IMR-90 (cell line): Measurements from ENCODE around the gene DTNA.

Experiments used
- BHLHE40 ChIP-seq: fragments of 150-350 bp; IDR thresholded peaks from 2 replicates; pipeline ENCODE4 v1.6.1; 2016; ENCODE audit warnings: mild to moderate bottlenecking, low read depth, low read length
- CEBPB ChIP-seq: IDR thresholded peaks from 2 replicates; pipeline ENCODE4 v1.6.1; 2012; ENCODE audit warnings: low read depth, low read length, improper control_type of control experiment
- CHD1 ChIP-seq: IDR thresholded peaks from 2 replicates; pipeline ENCODE4 v1.6.1; 2012; ENCODE audit warnings: low read depth, low read length, improper control_type of control experiment
- CTCF ChIP-seq: conservative IDR thresholded peaks from 2 replicates; pipeline ENCODE4 v1.5.1; 2012; ENCODE audit warnings: mild to moderate bottlenecking, low read depth, low read length, improper control_type of control experiment
- FOS ChIP-seq: fragments of 150-350 bp; IDR thresholded peaks from 2 replicates; pipeline ENCODE4 v1.6.1; 2016; ENCODE audit warnings: low read depth, low read length
- MAZ ChIP-seq: IDR thresholded peaks from 2 replicates; pipeline ENCODE4 v1.6.1; 2012; ENCODE audit warnings: low read depth, mild to moderate bottlenecking, low read length, improper control_type of control experiment, moderate library complexity, borderline replicate concordance
- POLR2A ChIP-seq: IDR thresholded peaks from 2 replicates; pipeline ENCODE4 v1.6.1; 2012; ENCODE audit warnings: mild to moderate bottlenecking, low read depth, low read length
- RAD21 ChIP-seq: IDR thresholded peaks from 2 replicates; pipeline ENCODE4 v1.6.1; 2012; ENCODE audit warnings: low read length, improper control_type of control experiment
- RCOR1 ChIP-seq: IDR thresholded peaks from 2 replicates; pipeline ENCODE4 v1.6.1; 2012; ENCODE audit warnings: mild to moderate bottlenecking, low read length, improper control_type of control experiment; ENCODE audit not compliant: insufficient replicate concordance
- SMC3 ChIP-seq: fragments of 150-350 bp; IDR thresholded peaks from 2 replicates; pipeline ENCODE4 v1.6.1; 2016; ENCODE audit warnings: low read depth, mild to moderate bottlenecking, antibody characterized with exemption, low read length, moderate library complexity
- TF ChIP-seq, protein P1 (sequence below): fragments of 150-350 bp; IDR thresholded peaks from 2 replicates; pipeline ENCODE4 v1.6.1; 2017; ENCODE audit warnings: mild to moderate bottlenecking, antibody characterized with exemption, low read length, low read depth
- TF ChIP-seq, protein P2 (sequence below): fragments of 150-350 bp; IDR thresholded peaks from 2 replicates; pipeline ENCODE4 v1.6.1; 2016; ENCODE audit warnings: low read depth, mild to moderate bottlenecking, low read length, moderate library complexity, borderline replicate concordance

GRCh38 chr18:34866739-34867138 lies 156.6 kb downstream of the DTNA start:
- TF ChIP-seq CTCF (peak; percentile 57), BHLHE40 (no peak), POLR2A (no peak), CHD1 (no peak), SMC3 (peak; percentile 60), RCOR1 (no peak), MAZ (no peak), FOS (no peak), CEBPB (no peak), RAD21 (peak; percentile 28; the same call in 1 of the 2 replicates)
- TF ChIP-seq, protein P1, sequence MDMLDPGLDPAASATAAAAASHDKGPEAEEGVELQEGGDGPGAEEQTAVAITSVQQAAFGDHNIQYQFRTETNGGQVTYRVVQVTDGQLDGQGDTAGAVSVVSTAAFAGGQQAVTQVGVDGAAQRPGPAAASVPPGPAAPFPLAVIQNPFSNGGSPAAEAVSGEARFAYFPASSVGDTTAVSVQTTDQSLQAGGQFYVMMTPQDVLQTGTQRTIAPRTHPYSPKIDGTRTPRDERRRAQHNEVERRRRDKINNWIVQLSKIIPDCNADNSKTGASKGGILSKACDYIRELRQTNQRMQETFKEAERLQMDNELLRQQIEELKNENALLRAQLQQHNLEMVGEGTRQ: no peak
- TF ChIP-seq, protein P2, sequence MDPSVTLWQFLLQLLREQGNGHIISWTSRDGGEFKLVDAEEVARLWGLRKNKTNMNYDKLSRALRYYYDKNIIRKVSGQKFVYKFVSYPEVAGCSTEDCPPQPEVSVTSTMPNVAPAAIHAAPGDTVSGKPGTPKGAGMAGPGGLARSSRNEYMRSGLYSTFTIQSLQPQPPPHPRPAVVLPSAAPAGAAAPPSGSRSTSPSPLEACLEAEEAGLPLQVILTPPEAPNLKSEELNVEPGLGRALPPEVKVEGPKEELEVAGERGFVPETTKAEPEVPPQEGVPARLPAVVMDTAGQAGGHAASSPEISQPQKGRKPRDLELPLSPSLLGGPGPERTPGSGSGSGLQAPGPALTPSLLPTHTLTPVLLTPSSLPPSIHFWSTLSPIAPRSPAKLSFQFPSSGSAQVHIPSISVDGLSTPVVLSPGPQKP: no peak
